ENCODE measurements around the gene SLC6A4. TPM values are rescaled to one million over a fixed set of nuclear protein-coding genes. Genes with fewer than 3 reads are reported as not detected.
"Not testable (repeated sequence)": the region's sequence is repeated elsewhere in the genome, so short reads cannot be mapped to it uniquely, and the experiment has no call there.

SLC6A4 gene
- total and polyA plus RNA-seq, 4 experiments from 2014 or later = not detected

DNA sequence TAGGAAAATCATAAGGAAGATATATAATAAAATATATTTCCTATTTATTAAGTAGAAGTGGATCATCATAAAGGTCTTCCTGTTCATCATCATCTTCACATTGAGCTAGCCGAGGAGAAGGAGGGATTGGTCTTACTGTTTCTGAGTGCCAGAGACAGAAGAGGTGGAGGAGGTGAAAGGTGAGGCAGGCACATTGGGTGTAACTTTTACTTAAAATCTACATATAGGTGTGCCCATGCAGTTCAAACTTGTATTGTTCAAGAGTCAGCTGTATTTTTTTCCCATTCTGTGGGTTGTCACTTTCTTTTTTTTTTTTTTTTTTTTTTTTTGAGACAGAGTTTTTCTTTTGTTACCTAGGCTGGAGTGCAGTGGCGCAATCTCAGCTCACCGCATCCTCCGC is 84.0 kb downstream of the SLC6A4 start:
- H3K27ac ChIP-seq (ENCODE audit: low read depth, low read length) = no peak overlapping the region
- H3K9me3 Mint-ChIP-seq = no peaks in the 10 kb centered on the region
- CTCF ChIA-PET (ENCODE audit: partially characterized antibody) = interaction anchor here (2.3 kb wide), 1 partner anchor 26 kb away, joined by 8 read pairs; no protein-coding TSS in a partner anchor
- POLR2A ChIA-PET (ENCODE audit: partially characterized antibody) = interaction anchor here (1.1 kb wide), 1 partner anchor 140 kb away, joined by 3 read pairs; the partner anchor contains the start of gene BLMH
- H3K4me3 Mint-ChIP-seq = no peak overlapping the region
- H3K4me1 Mint-ChIP-seq = peaks cover 10 to 28% (median 19%) of the 10 kb centered on the region in 4 donors
- no peaks in the 10 kb centered on the region for H3K27me3 Mint-ChIP-seq
- peak overlapping the region in 2 of 7 donors; percentile 22 to 24 for H3K27ac Mint-ChIP-seq
- H3K4me1 ChIP-seq (ENCODE audit: insufficient read depth, low read length) = no peaks in the 10 kb centered on the region
- H3K27me3 ChIP-seq (ENCODE audit: insufficient read depth, low read length) = no peaks in the 10 kb centered on the region
- no peaks in the 10 kb centered on the region for H3K9me3 ChIP-seq (ENCODE audit: control insufficient read depth in 1 of 2, low read length in 2 of 2)
- DNase-seq = no peak
- H3K36me3 Mint-ChIP-seq = peaks cover 21 to 22% of the 10 kb centered on the region in 2 donors
- intact Hi-C loops (cut with micrococcal nuclease) = no loop called here
- H3K4me3 ChIP-seq (ENCODE audit: low read length in 2 of 2) = no peak overlapping the region
- no peaks in the 10 kb centered on the region for H3K36me3 ChIP-seq (ENCODE audit: insufficient read depth, low read length)

- Mint-ChIP-seq H3K4me3 (no peak overlapping the region), H3K36me3 (peaks cover 15% of the 10 kb centered on the region in 2 donors), H3K27ac (peak overlapping the region in 5 of 7 donors; percentile 3 to 67 (median 37)), H3K4me1 (peaks cover 7 to 20% (median 18%) of the 10 kb centered on the region in 4 donors), H3K27me3 (no peaks in the 10 kb centered on the region), H3K9me3 (no peaks in the 10 kb centered on the region)
- CTCF ChIA-PET (ENCODE audit: partially characterized antibody) = interaction anchor here (1.2 kb wide), 1 partner anchor 23 kb away, joined by 3 read pairs; no protein-coding TSS in a partner anchor
- no peaks in the 10 kb centered on the region for H3K36me3 ChIP-seq (ENCODE audit: insufficient read depth, low read length)
- DNase-seq = no peak
- intact Hi-C loops (cut with micrococcal nuclease) = no loop called here
- no peaks in the 10 kb centered on the region for H3K9me3 ChIP-seq (ENCODE audit: control insufficient read depth in 1 of 2, low read length in 2 of 2)
- POLR2A ChIA-PET (ENCODE audit: partially characterized antibody) = no interaction called here
- no peak overlapping the region for H3K4me3 ChIP-seq (ENCODE audit: low read length in 2 of 2)
- H3K4me1 ChIP-seq (ENCODE audit: insufficient read depth, low read length) = no peaks in the 10 kb centered on the region
- no peaks in the 10 kb centered on the region for H3K27me3 ChIP-seq (ENCODE audit: insufficient read depth, low read length)
- H3K27ac ChIP-seq (ENCODE audit: low read depth, low read length) = no peak overlapping the region
Observed at GRCh38 chr17:30148376-30148775, 87.1 kb downstream of the SLC6A4 start.

DNA sequence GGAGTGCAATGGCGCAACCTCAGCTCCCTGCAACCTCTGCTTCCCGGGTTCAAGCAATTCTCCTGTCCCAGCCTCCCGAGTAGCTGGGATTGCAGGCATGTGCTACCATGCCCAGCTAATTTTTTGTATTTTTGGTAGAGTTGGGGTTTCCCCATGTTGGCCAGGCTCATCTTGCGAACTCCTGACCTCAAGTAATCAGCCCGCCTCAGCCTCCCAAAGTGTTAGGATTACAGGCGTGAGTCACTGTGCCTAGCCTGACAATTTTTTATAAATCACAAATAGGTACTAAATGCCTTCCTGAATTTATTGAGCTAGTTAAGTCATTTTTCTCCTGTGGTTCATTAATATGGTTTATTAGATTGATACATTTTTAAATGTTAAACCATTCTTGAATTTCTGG is 87.6 kb downstream of the SLC6A4 start:
- H3K36me3 ChIP-seq (ENCODE audit: insufficient read depth, low read length); POLR2A ChIA-PET (ENCODE audit: partially characterized antibody); DNase-seq; H3K4me3 ChIP-seq (ENCODE audit: low read length in 2 of 2); H3K9me3 Mint-ChIP-seq; H3K27me3 Mint-ChIP-seq; intact Hi-C loops (cut with micrococcal nuclease); H3K4me1 ChIP-seq (ENCODE audit: insufficient read depth, low read length); H3K27me3 ChIP-seq (ENCODE audit: insufficient read depth, low read length); H3K9me3 ChIP-seq (ENCODE audit: control insufficient read depth in 1 of 2, low read length in 2 of 2); H3K27ac ChIP-seq (ENCODE audit: low read depth, low read length); H3K27ac Mint-ChIP-seq: not testable (repeated sequence)
- CTCF ChIA-PET (ENCODE audit: partially characterized antibody) = interaction anchor here (1.2 kb wide), 1 partner anchor 23 kb away, joined by 3 read pairs; no protein-coding TSS in a partner anchor
- peaks cover 12 to 15% of the 10 kb centered on the region in 2 donors for H3K36me3 Mint-ChIP-seq
- peak overlapping the region in 1 of 8 donors; percentile 43 for H3K4me3 Mint-ChIP-seq
- H3K4me1 Mint-ChIP-seq = peaks cover 7 to 24% (median 19%) of the 10 kb centered on the region in 4 donors

Other genes starting within 250 kb of the SLC6A4 start
- 10 to 100 TPM; 31.5 to 32.2 TPM for gene NSRP1, start 118.9 kb downstream of the SLC6A4 start, total RNA-seq
- gene NSRP1, start 118.9 kb downstream of the SLC6A4 start, polyA plus RNA-seq = 10 to 100 TPM; 12.1 to 39.9 TPM
- gene BLMH, start 56.2 kb upstream of the SLC6A4 start, total RNA-seq = 10 to 100 TPM; 54.0 to 57.6 TPM
- 10 to 100 TPM; 19.4 to 36.8 TPM for gene BLMH, start 56.2 kb upstream of the SLC6A4 start, polyA plus RNA-seq
- not detected for gene TMIGD1, start 98.4 kb upstream of the SLC6A4 start, total RNA-seq
- not detected for gene TMIGD1, start 98.4 kb upstream of the SLC6A4 start, polyA plus RNA-seq
- 10 to 100 TPM; 23.6 to 24.6 TPM for gene CPD, start 143.2 kb upstream of the SLC6A4 start, total RNA-seq
- gene CPD, start 143.2 kb upstream of the SLC6A4 start, polyA plus RNA-seq = 10 to 100 TPM; 15.6 to 17.9 TPM
- 10 to 100 TPM; 59.5 to 64.5 TPM for gene GOSR1, start 241.7 kb upstream of the SLC6A4 start, total RNA-seq
- gene GOSR1, start 241.7 kb upstream of the SLC6A4 start, polyA plus RNA-seq = 10 to 100 TPM; 39.2 to 59.6 TPM

Data from CD4-positive, alpha-beta memory T cell (primary cell).